ENCODE data around the gene PRKCA. TPM values are rescaled to one million over a fixed set of nuclear protein-coding genes. Genes with fewer than 3 reads are reported as not detected.

PRKCA gene
- total RNA-seq, 2 donors from 2014 or later: 8.3 to 26.5 TPM

- Histone ChIP-seq H3K4me3 (no peak overlapping the region), H3K27me3 (replicated peaks; ENCODE audit: insufficient read depth) (no peaks in the 10 kb centered on the region), H3K4me1 (replicated peaks) (peaks cover 9% of the 10 kb centered on the region), H3K9me3 (no peaks in the 10 kb centered on the region), H3K36me3 (no peaks in the 10 kb centered on the region), H3K27ac (peak overlapping the region; percentile 89 to 94)
- TF ChIP-seq POLR2A (IDR thresholded peaks at IDR 0.05) (no peak), CTCF (IDR thresholded peaks at IDR 0.05) (peak; percentile 41 to 88 (median 78)), POLR2AphosphoS5 (IDR thresholded peaks at IDR 0.05) (peak; percentile 64)
- intact Hi-C loops (cut with DNase I): loop anchor here (5.0 to 10.0 kb wide), 4 partner anchors 51 to 1109 kb away; partner anchors contain the start of gene AXIN2
- peak; percentile 73 for DNase-seq (ENCODE audit: low spot score)
- WGBS: 8% methylated on average over 8 of the region's 8 CpGs
Observed at GRCh38 chr17:66673668-66674276, 371.4 kb downstream of the PRKCA start.

- TF ChIP-seq CTCF (IDR thresholded peaks at IDR 0.05) (no peak), POLR2A (IDR thresholded peaks at IDR 0.05) (no peak), POLR2AphosphoS5 (IDR thresholded peaks at IDR 0.05) (no peak)
- no peaks in the 10 kb centered on the region for H3K36me3 ChIP-seq
- H3K4me1 ChIP-seq (replicated peaks): peaks cover 9% of the 10 kb centered on the region
- no peak for DNase-seq (ENCODE audit: low spot score)
- intact Hi-C loops (cut with DNase I): loop anchor here (10.0 kb wide), 1 partner anchor 1111 kb away; the partner anchor contains the start of gene AXIN2
- 48% methylated on average over 16 of the region's 16 CpGs for WGBS
- peak overlapping the region; percentile 89 to 94 for H3K27ac ChIP-seq
- H3K4me3 ChIP-seq: peak overlapping the region in 1 of 2 donors; percentile 4
- H3K27me3 ChIP-seq (replicated peaks; ENCODE audit: insufficient read depth): no peaks in the 10 kb centered on the region
- no peaks in the 10 kb centered on the region for H3K9me3 ChIP-seq
Observed at GRCh38 chr17:66675273-66675990, 373.0 kb downstream of the PRKCA start.

GRCh38 chr17:66675991-66676371 is 373.6 kb downstream of the PRKCA start:
- intact Hi-C loops (cut with DNase I): loop anchor here (10.0 kb wide), 1 partner anchor 1111 kb away; the partner anchor contains the start of gene AXIN2
- no peaks in the 10 kb centered on the region for H3K36me3 ChIP-seq
- peak; percentile 93 for DNase-seq (ENCODE audit: low spot score)
- peak overlapping the region; percentile 89 to 94 for H3K27ac ChIP-seq
- 15% methylated on average over 16 of the region's 17 CpGs for WGBS
- H3K9me3 ChIP-seq: no peaks in the 10 kb centered on the region
- peak; percentile 93 for TF ChIP-seq POLR2AphosphoS5 (IDR thresholded peaks at IDR 0.05)
- TF ChIP-seq POLR2A (IDR thresholded peaks at IDR 0.05): no peak
- TF ChIP-seq CTCF (IDR thresholded peaks at IDR 0.05): peak in 1 of 4 experiments; percentile 33
- peak overlapping the region in 1 of 2 donors; percentile 4 for H3K4me3 ChIP-seq
- peaks cover 9% of the 10 kb centered on the region for H3K4me1 ChIP-seq (replicated peaks)
- H3K27me3 ChIP-seq (replicated peaks; ENCODE audit: insufficient read depth): no peaks in the 10 kb centered on the region

- peak; percentile 89 for DNase-seq (ENCODE audit: low spot score)
- WGBS: 22% methylated on average over 9 of the region's 11 CpGs
- Histone ChIP-seq H3K27ac (peak overlapping the region; percentile 89 to 94), H3K9me3 (no peaks in the 10 kb centered on the region), H3K4me3 (peak overlapping the region in 1 of 2 donors; percentile 4), H3K27me3 (replicated peaks; ENCODE audit: insufficient read depth) (no peaks in the 10 kb centered on the region), H3K36me3 (no peaks in the 10 kb centered on the region), H3K4me1 (replicated peaks) (peaks cover 9% of the 10 kb centered on the region)
- intact Hi-C loops (cut with DNase I): loop anchor here (10.0 kb wide), 1 partner anchor 1112 kb away; the partner anchor contains the start of gene AXIN2
- TF ChIP-seq POLR2AphosphoS5 (IDR thresholded peaks at IDR 0.05) (peak; percentile 7), POLR2A (IDR thresholded peaks at IDR 0.05) (no peak), CTCF (IDR thresholded peaks at IDR 0.05) (no peak)
Observed at GRCh38 chr17:66676421-66676820, 374.0 kb downstream of the PRKCA start.

Measured in prostate gland (tissue), 2 donors.